WTC11 (cell line): Measurements from ENCODE around the gene RTN3. TPM values are rescaled to one million over a fixed set of nuclear protein-coding genes. Genes with fewer than 3 reads are reported as not detected.

ENCODE experiments used
- ATAC-seq: fragments of 200-7000 bp; cut with Tn5 transposase; 2 replicates; pipeline ENCODE4 v1.10.0; 2021; ENCODE audit warnings: mild to moderate bottlenecking, moderate library complexity
- CTCF ChIA-PET: fragments of 300-600 bp; sonication (Branson Sonifier 250); formaldehyde crosslinking; loops from one replicate; lab custom pipeline; 2021; ENCODE audit warnings: antibody characterized with exemption; lab: Charles Lee
- POLR2A ChIA-PET: fragments of 350-600 bp; sonication (Branson Sonifier 250); formaldehyde crosslinking; loops from one replicate; lab custom pipeline; 2021; ENCODE audit warnings: antibody characterized with exemption; lab: Charles Lee
- DNase-seq: peaks from one replicate; pipeline ENCODE4 v3.0.0; 2021; ENCODE audit warnings: low spot score
- H3K27ac Mint-ChIP-seq: 2 replicates; pipeline ENCODE4 v1.8.0; 2021; ENCODE audit warnings: mixed read lengths
- H3K27me3 Mint-ChIP-seq: 2 replicates; pipeline ENCODE4 v1.8.0; 2021; ENCODE audit warnings: low read depth, mild to moderate bottlenecking, moderate library complexity, mixed read lengths
- H3K36me3 Mint-ChIP-seq: 2 replicates; pipeline ENCODE4 v1.8.0; 2021; ENCODE audit warnings: mixed read lengths
- H3K4me1 Mint-ChIP-seq: 2 replicates; pipeline ENCODE4 v1.8.0; 2022; ENCODE audit warnings: mixed read lengths
- H3K4me3 Mint-ChIP-seq: 2 replicates; pipeline ENCODE4 v1.8.0; 2021; ENCODE audit warnings: mild to moderate bottlenecking, moderate library complexity, mixed read lengths
- H3K9me3 Mint-ChIP-seq: 2 replicates; pipeline ENCODE4 v1.8.0; 2021; ENCODE audit warnings: mixed read lengths
- ATF3 ChIP-seq: sonication (generic); formaldehyde crosslinking; conservative IDR thresholded peaks from 2 replicates; pipeline ENCODE4 v1.8.1; 2022; ENCODE audit warnings: mild to moderate bottlenecking, missing genetic modification reagents
- NR1H2 ChIP-seq: sonication (generic); formaldehyde crosslinking; IDR thresholded peaks from 2 replicates; pipeline ENCODE4 v1.9.0; 2021; ENCODE audit warnings: mild to moderate bottlenecking, moderate library complexity, missing genetic modification reagents
- PREB ChIP-seq: sonication (generic); formaldehyde crosslinking; IDR thresholded peaks from 2 replicates; pipeline ENCODE4 v1.8.1; 2022; ENCODE audit warnings: mild to moderate bottlenecking, missing genetic modification reagents, moderate library complexity, borderline replicate concordance
- TEAD4 ChIP-seq: sonication (generic); formaldehyde crosslinking; IDR thresholded peaks from 2 replicates; pipeline ENCODE4 v1.8.0; 2022; ENCODE audit warnings: mild to moderate bottlenecking, missing genetic modification reagents
- ZNF232 ChIP-seq: sonication (generic); formaldehyde crosslinking; IDR thresholded peaks from 2 replicates; pipeline ENCODE4 v1.8.0; 2022; ENCODE audit warnings: mild to moderate bottlenecking, missing genetic modification reagents
- total RNA-seq: library from RNA; stranded (reverse); gene quantifications from 3 replicates; pipeline ENCODE4 v1.2.3, GENCODE V29; 2021
- TF ChIP-seq, protein P1 (sequence below): fragments of 200-600 bp; IDR thresholded peaks from 2 replicates; pipeline ENCODE4 v1.8.0; 2022; ENCODE audit warnings: antibody characterized with exemption
- TF ChIP-seq, protein P2 (sequence below): fragments of 250-450 bp; sonication (Bioruptor Pico); IDR thresholded peaks from 2 replicates; pipeline ENCODE4 v1.9.0; 2021; ENCODE audit warnings: mild to moderate bottlenecking, borderline replicate concordance
- TF ChIP-seq, protein P3 (sequence below): sonication (generic); formaldehyde crosslinking; IDR thresholded peaks from 2 replicates; pipeline ENCODE4 v1.8.0; 2022; ENCODE audit warnings: mild to moderate bottlenecking, missing genetic modification reagents
- TF ChIP-seq, protein P4 (sequence below): sonication (generic); formaldehyde crosslinking; IDR thresholded peaks from 2 replicates; pipeline ENCODE4 v1.8.1; 2022; ENCODE audit warnings: low read depth, mild to moderate bottlenecking, moderate library complexity, missing genetic modification reagents, borderline replicate concordance

Gene RTN3
- total RNA-seq, 1 experiment from 2014 or later: 159 TPM

DNA sequence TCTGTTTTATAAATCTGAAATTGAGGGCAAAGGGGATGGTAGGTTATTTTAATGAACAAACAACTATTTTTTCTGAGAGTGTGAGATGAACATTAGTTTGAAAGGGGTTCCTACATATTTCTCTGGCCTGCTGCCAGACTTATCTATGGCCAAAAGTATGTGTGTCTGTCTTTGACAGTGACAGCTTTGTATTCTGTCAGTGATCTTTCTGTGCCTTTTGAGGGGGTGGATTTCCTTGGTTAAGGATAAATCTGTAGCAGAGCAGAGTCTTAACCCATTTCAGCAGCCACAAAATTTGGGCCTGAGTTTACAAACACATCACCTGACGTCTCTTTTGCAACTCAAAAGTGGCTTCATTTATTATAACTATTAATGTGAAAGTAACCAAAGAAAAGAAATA lies 56.4 kb downstream of the RTN3 start:
- ChIA-PET CTCF (interaction anchor here (0.7 to 3.5 kb wide), 6 partner anchors 22 to 832 kb away, joined by 3 to 11 read pairs (median 4); partner anchors contain the start of genes ATL3 and MARK2), POLR2A (no interaction called here)
- H3K27ac Mint-ChIP-seq: 0 out of 2 replicates have a peak overlapping the region, but pooled peaks have one; percentile 67

GRCh38 chr11:63738720-63739360 lies 57.5 kb downstream of the RTN3 start:
- Mint-ChIP-seq H3K4me1 (peaks cover 6% of the 10 kb centered on the region), H3K4me3 (no peak overlapping the region), H3K36me3 (no peaks in the 10 kb centered on the region), H3K9me3 (no peaks in the 10 kb centered on the region), H3K27ac (peak overlapping the region; percentile 92), H3K27me3 (no peaks in the 10 kb centered on the region)
- ChIA-PET POLR2A (no interaction called here), CTCF (interaction anchor here (0.5 to 3.5 kb wide), 11 partner anchors 23 to 353 kb away, joined by 3 to 11 read pairs (median 5); partner anchors contain the start of genes ATL3, MARK2 and RTN3)
- DNase-seq (peak; percentile 81), ATAC-seq (peak; percentile 60)
- no peak for TF ChIP-seq ATF3 (CRISPR knock-in tag)
- TF ChIP-seq, protein P1, sequence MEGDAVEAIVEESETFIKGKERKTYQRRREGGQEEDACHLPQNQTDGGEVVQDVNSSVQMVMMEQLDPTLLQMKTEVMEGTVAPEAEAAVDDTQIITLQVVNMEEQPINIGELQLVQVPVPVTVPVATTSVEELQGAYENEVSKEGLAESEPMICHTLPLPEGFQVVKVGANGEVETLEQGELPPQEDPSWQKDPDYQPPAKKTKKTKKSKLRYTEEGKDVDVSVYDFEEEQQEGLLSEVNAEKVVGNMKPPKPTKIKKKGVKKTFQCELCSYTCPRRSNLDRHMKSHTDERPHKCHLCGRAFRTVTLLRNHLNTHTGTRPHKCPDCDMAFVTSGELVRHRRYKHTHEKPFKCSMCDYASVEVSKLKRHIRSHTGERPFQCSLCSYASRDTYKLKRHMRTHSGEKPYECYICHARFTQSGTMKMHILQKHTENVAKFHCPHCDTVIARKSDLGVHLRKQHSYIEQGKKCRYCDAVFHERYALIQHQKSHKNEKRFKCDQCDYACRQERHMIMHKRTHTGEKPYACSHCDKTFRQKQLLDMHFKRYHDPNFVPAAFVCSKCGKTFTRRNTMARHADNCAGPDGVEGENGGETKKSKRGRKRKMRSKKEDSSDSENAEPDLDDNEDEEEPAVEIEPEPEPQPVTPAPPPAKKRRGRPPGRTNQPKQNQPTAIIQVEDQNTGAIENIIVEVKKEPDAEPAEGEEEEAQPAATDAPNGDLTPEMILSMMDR: peak; percentile 92

More for the DNA sequence above, 56.4 kb downstream of the RTN3 start:
- DNase-seq (no peak), ATAC-seq (no peak)
- H3K9me3 Mint-ChIP-seq: no peaks in the 10 kb centered on the region
- no peaks in the 10 kb centered on the region for H3K27me3 Mint-ChIP-seq
- TF ChIP-seq ZNF232 (CRISPR knock-in tag) (no peak), NR1H2 (CRISPR knock-in tag) (no peak), TEAD4 (CRISPR knock-in tag) (no peak), PREB (no peak)
- TF ChIP-seq, protein P2, sequence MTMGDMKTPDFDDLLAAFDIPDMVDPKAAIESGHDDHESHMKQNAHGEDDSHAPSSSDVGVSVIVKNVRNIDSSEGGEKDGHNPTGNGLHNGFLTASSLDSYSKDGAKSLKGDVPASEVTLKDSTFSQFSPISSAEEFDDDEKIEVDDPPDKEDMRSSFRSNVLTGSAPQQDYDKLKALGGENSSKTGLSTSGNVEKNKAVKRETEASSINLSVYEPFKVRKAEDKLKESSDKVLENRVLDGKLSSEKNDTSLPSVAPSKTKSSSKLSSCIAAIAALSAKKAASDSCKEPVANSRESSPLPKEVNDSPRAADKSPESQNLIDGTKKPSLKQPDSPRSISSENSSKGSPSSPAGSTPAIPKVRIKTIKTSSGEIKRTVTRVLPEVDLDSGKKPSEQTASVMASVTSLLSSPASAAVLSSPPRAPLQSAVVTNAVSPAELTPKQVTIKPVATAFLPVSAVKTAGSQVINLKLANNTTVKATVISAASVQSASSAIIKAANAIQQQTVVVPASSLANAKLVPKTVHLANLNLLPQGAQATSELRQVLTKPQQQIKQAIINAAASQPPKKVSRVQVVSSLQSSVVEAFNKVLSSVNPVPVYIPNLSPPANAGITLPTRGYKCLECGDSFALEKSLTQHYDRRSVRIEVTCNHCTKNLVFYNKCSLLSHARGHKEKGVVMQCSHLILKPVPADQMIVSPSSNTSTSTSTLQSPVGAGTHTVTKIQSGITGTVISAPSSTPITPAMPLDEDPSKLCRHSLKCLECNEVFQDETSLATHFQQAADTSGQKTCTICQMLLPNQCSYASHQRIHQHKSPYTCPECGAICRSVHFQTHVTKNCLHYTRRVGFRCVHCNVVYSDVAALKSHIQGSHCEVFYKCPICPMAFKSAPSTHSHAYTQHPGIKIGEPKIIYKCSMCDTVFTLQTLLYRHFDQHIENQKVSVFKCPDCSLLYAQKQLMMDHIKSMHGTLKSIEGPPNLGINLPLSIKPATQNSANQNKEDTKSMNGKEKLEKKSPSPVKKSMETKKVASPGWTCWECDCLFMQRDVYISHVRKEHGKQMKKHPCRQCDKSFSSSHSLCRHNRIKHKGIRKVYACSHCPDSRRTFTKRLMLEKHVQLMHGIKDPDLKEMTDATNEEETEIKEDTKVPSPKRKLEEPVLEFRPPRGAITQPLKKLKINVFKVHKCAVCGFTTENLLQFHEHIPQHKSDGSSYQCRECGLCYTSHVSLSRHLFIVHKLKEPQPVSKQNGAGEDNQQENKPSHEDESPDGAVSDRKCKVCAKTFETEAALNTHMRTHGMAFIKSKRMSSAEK (CRISPR knock-in tag): no peak
- TF ChIP-seq, protein P3, sequence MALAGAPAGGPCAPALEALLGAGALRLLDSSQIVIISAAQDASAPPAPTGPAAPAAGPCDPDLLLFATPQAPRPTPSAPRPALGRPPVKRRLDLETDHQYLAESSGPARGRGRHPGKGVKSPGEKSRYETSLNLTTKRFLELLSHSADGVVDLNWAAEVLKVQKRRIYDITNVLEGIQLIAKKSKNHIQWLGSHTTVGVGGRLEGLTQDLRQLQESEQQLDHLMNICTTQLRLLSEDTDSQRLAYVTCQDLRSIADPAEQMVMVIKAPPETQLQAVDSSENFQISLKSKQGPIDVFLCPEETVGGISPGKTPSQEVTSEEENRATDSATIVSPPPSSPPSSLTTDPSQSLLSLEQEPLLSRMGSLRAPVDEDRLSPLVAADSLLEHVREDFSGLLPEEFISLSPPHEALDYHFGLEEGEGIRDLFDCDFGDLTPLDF (CRISPR knock-in tag): no peak
- TF ChIP-seq, protein P4, sequence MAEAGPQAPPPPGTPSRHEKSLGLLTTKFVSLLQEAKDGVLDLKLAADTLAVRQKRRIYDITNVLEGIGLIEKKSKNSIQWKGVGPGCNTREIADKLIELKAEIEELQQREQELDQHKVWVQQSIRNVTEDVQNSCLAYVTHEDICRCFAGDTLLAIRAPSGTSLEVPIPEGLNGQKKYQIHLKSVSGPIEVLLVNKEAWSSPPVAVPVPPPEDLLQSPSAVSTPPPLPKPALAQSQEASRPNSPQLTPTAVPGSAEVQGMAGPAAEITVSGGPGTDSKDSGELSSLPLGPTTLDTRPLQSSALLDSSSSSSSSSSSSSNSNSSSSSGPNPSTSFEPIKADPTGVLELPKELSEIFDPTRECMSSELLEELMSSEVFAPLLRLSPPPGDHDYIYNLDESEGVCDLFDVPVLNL (CRISPR knock-in tag): no peak
- H3K4me1 Mint-ChIP-seq: peaks cover 6% of the 10 kb centered on the region
- H3K4me3 Mint-ChIP-seq: no peak overlapping the region
- no peaks in the 10 kb centered on the region for H3K36me3 Mint-ChIP-seq
